Gastrocnemius medialis (tissue), 4 donors: ENCODE measurements around the gene MYB.

Experiments used
- POLR2A ChIP-seq, 2 donors: fragments of 450-650 bp; IDR thresholded peaks; one replicate each; pipeline ENCODE4 v1.6.1; 2017; ENCODE audit warnings: antibody characterized with exemption in 2 of 2, mild to moderate bottlenecking in 2 of 2, moderate library complexity in 2 of 2
- TF ChIP-seq, protein P1 (sequence below), 5 experiments: fragments of 450-650 bp in 3 of 5; fragments of 200-600 bp in 2 of 5; sonication (generic) in 2 of 5; IDR thresholded peaks in 4 of 5; conservative IDR thresholded peaks in 1 of 5; 1 replicate in 4 of 5; 2 replicates in 1 of 5; pipeline ENCODE4 v1.5.1; 2016 to 2019; ENCODE audit warnings: antibody characterized with exemption in 5 of 5, mild to moderate bottlenecking in 3 of 5, moderate library complexity in 3 of 5

DNA sequence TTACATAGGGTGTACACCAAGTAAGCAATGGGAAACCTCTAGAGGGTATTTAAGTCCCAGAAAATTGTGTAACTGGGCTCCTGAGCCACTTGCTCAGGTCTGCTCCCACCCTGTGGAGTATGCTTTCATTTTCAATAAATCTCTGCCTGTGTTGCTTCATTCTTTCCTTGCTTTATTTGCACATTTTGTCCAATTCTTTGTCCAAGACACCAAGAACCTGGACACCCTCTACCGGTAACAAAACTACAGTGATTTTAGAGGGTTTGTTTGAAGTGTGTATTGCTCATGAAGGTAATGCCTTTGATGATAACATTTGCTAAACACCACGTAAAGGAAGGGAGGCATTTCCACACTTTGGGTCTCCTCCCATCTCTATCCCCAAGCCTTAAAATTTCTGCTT is 46.2 kb downstream of the MYB start:
- TF ChIP-seq, protein P1, sequence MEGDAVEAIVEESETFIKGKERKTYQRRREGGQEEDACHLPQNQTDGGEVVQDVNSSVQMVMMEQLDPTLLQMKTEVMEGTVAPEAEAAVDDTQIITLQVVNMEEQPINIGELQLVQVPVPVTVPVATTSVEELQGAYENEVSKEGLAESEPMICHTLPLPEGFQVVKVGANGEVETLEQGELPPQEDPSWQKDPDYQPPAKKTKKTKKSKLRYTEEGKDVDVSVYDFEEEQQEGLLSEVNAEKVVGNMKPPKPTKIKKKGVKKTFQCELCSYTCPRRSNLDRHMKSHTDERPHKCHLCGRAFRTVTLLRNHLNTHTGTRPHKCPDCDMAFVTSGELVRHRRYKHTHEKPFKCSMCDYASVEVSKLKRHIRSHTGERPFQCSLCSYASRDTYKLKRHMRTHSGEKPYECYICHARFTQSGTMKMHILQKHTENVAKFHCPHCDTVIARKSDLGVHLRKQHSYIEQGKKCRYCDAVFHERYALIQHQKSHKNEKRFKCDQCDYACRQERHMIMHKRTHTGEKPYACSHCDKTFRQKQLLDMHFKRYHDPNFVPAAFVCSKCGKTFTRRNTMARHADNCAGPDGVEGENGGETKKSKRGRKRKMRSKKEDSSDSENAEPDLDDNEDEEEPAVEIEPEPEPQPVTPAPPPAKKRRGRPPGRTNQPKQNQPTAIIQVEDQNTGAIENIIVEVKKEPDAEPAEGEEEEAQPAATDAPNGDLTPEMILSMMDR (IDR thresholded peaks at IDR 0.05 in 4 of 5, conservative IDR thresholded peaks at IDR 0.05 in 1 of 5), result no peak
- no peak for TF ChIP-seq POLR2A (IDR thresholded peaks at IDR 0.05)
